Nephron progenitor cell (in vitro differentiated cells): ENCODE measurements around the gene DNAH7.

Experiments
- DNase-seq: peaks from one replicate; pipeline ENCODE4 v3.0.0; 2021
- H3K27ac Mint-ChIP-seq: 2 replicates; pipeline ENCODE4 v1.8.0; 2021; ENCODE audit warnings: mild to moderate bottlenecking, moderate library complexity, mixed read lengths
- H3K27me3 Mint-ChIP-seq: 2 replicates; pipeline ENCODE4 v1.8.0; 2021; ENCODE audit warnings: mild to moderate bottlenecking, low read depth, mixed read lengths; ENCODE audit not compliant: poor library complexity
- H3K36me3 Mint-ChIP-seq: 2 replicates; pipeline ENCODE4 v1.8.0; 2021; ENCODE audit warnings: low read depth, mixed read lengths
- H3K4me1 Mint-ChIP-seq: 2 replicates; pipeline ENCODE4 v1.8.0; 2021; ENCODE audit warnings: mixed read lengths
- H3K4me3 Mint-ChIP-seq: 2 replicates; pipeline ENCODE4 v1.8.0; 2021; ENCODE audit warnings: mild to moderate bottlenecking, moderate library complexity, mixed read lengths
- H3K9me3 Mint-ChIP-seq: 2 replicates; pipeline ENCODE4 v1.8.0; 2021; ENCODE audit warnings: mild to moderate bottlenecking, moderate library complexity, mixed read lengths
- CTCF ChIP-seq: fragments of 200-600 bp; sonication (generic); IDR thresholded peaks from 2 replicates; pipeline ENCODE4 v1.5.0; 2021; ENCODE audit warnings: antibody characterized with exemption

DNAH7 gene

DNA sequence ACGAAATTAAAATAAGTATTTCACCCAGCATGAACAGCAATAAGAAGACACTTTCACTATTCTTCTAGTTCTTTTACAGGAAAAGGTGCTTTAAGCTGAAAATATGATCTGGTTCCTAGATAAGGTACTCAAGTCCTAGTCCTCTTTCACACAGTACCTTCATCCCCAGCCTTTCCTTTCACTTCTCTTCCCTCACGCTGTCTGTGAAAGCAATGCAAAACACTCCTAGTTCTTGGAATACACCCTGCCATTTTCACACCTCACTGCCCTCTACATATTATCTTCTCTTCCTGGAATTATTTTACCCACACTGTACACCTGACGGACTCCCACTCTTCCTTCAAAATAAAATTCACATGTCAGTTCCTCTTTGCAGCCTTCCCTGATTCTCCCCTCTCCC is 82.9 kb downstream of the DNAH7 start:
- Mint-ChIP-seq H3K27ac (no peak overlapping the region), H3K27me3 (no peaks in the 10 kb centered on the region), H3K4me3 (no peak overlapping the region), H3K4me1 (no peaks in the 10 kb centered on the region), H3K36me3 (no peaks in the 10 kb centered on the region), H3K9me3 (no peaks in the 10 kb centered on the region)
- TF ChIP-seq CTCF = no peak
- no peak for DNase-seq

- Mint-ChIP-seq H3K4me3 (no peak overlapping the region), H3K27ac (peak overlapping the region; percentile 23), H3K27me3 (no peaks in the 10 kb centered on the region), H3K36me3 (no peaks in the 10 kb centered on the region), H3K4me1 (no peaks in the 10 kb centered on the region), H3K9me3 (peaks cover 2% of the 10 kb centered on the region)
- TF ChIP-seq CTCF = no peak
- DNase-seq = no peak
Measured at GRCh38 chr2:195984923-195985726, 83.5 kb downstream of the DNAH7 start.

GRCh38 chr2:195967336-195967735 is 101.3 kb downstream of the DNAH7 start:
- no peak for DNase-seq
- Mint-ChIP-seq H3K9me3 (no peaks in the 10 kb centered on the region), H3K4me3 (no peak overlapping the region), H3K27ac (no peak overlapping the region), H3K4me1 (no peaks in the 10 kb centered on the region), H3K27me3 (no peaks in the 10 kb centered on the region), H3K36me3 (no peaks in the 10 kb centered on the region)
- TF ChIP-seq CTCF = no peak

- Mint-ChIP-seq H3K27ac (no peak overlapping the region), H3K4me1 (no peaks in the 10 kb centered on the region), H3K4me3 (no peak overlapping the region), H3K9me3 (no peaks in the 10 kb centered on the region), H3K36me3 (no peaks in the 10 kb centered on the region), H3K27me3 (no peaks in the 10 kb centered on the region)
- no peak for DNase-seq
- TF ChIP-seq CTCF = no peak
Measured at GRCh38 chr2:195961873-195962272, 106.8 kb downstream of the DNAH7 start.

DNA sequence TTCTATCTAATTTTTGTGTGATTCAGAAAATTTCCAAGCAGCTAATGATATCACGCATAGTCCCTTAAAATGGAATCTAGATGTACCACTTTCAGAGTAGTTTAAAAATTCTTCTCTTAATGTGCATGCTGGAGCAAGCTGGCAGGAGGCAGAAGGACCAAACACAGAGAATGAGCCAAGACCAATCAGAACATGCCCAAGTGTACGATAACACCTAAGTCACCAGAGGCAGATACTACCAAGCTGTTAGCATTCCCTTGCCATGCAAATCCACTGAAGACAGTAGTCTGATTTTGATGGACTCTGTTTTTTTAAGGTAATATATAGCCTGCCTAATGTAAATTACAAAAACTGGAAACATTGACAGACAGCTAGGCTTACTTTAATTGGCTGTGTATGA is 109.3 kb downstream of the DNAH7 start:
- no peaks in the 10 kb centered on the region for H3K27me3 Mint-ChIP-seq
- H3K36me3 Mint-ChIP-seq = peaks cover 4% of the 10 kb centered on the region
- H3K27ac Mint-ChIP-seq = no peak overlapping the region
- H3K9me3 Mint-ChIP-seq = peaks cover 8% of the 10 kb centered on the region
- no peaks in the 10 kb centered on the region for H3K4me1 Mint-ChIP-seq
- DNase-seq = no peak
- no peak for TF ChIP-seq CTCF
- H3K4me3 Mint-ChIP-seq = no peak overlapping the region

GRCh38 chr2:195956725-195957124 is 111.9 kb downstream of the DNAH7 start:
- DNase-seq = no peak
- Mint-ChIP-seq H3K4me1 (no peaks in the 10 kb centered on the region), H3K36me3 (peaks cover 4% of the 10 kb centered on the region), H3K27ac (no peak overlapping the region), H3K9me3 (peaks cover 22% of the 10 kb centered on the region), H3K4me3 (no peak overlapping the region), H3K27me3 (peaks cover 3% of the 10 kb centered on the region)
- TF ChIP-seq CTCF = no peak
